Measurements from ENCODE around the gene ETNK1.

GRCh38 chr12:22658214-22658613 is 33.2 kb downstream of the ETNK1 start:
- no peak for TF ChIP-seq CTCF (IDR thresholded peaks at IDR 0.05)
- TF ChIP-seq POLR2A (IDR thresholded peaks at IDR 0.05), result no peak
